H1 (cell line): ENCODE data around the gene OOSP3. TPM values are rescaled to one million over a fixed set of nuclear protein-coding genes. Genes with fewer than 3 reads are reported as not detected.

Experiments
- CBX5 ChIP-seq: fragments of 300-800, 300-1000 bp; sonication (generic); IDR thresholded peaks from 2 replicates; pipeline ENCODE4 v1.7.1; 2016; ENCODE audit warnings: antibody characterized with exemption, low read length, low read depth
- CEBPB ChIP-seq: IDR thresholded peaks from 2 replicates; pipeline ENCODE4 v1.6.1; 2012; ENCODE audit warnings: low read depth, low read length
- CHD2 ChIP-seq: IDR thresholded peaks from 2 replicates; pipeline ENCODE4 v1.6.1; 2012; ENCODE audit warnings: low read length, improper control_type of control experiment
- CHD7 ChIP-seq: fragments of 300-600 bp; sonication (generic); IDR thresholded peaks from 2 replicates; pipeline ENCODE4 v1.7.1; 2012; ENCODE audit warnings: low read length, moderate library complexity, mild to moderate bottlenecking, inconsistent platforms; ENCODE audit not compliant: insufficient replicate concordance
- EZH2 ChIP-seq: fragments of 200-600 bp; sonication (generic); IDR thresholded peaks from 2 replicates; pipeline ENCODE4 v1.7.1; 2012; ENCODE audit warnings: low read depth, mild to moderate bottlenecking, moderate library complexity, low read length, inconsistent platforms; ENCODE audit not compliant: severe bottlenecking
- JUN ChIP-seq: IDR thresholded peaks from 2 replicates; pipeline ENCODE4 v1.6.1; 2011; ENCODE audit warnings: low read depth, mild to moderate bottlenecking, improper control_type of control experiment, low read length
- KDM1A ChIP-seq: fragments of 200-600, 300-600 bp; sonication (generic); IDR thresholded peaks from 2 replicates; pipeline ENCODE4 v1.7.1; 2016; ENCODE audit warnings: mild to moderate bottlenecking, low read length, borderline replicate concordance
- POU5F1 ChIP-seq: IDR thresholded peaks from 2 replicates; pipeline ENCODE4 v1.6.1; 2011; ENCODE audit warnings: low read depth, mild to moderate bottlenecking, low read length, moderate library complexity
- RNF2 ChIP-seq: fragments of 200-900, 300-1000 bp; sonication (generic); IDR thresholded peaks from 2 replicates; pipeline ENCODE4 v1.7.1; 2016; ENCODE audit warnings: borderline replicate concordance, low read depth, mild to moderate bottlenecking, antibody characterized with exemption, low read length; ENCODE audit not compliant: poor library complexity, severe bottlenecking; ENCODE audit errors: missing control alignments
- SIN3A ChIP-seq, 2 experiments: IDR thresholded peaks in 1 of 2; conservative IDR thresholded peaks in 1 of 2; 2 replicates each; pipeline ENCODE4 v1.6.1; 2011 to 2012; ENCODE audit warnings: low read length in 2 of 2, improper control_type of control experiment in 1 of 2, low read depth in 1 of 2, mild to moderate bottlenecking in 1 of 2
- SP4 ChIP-seq: IDR thresholded peaks from 2 replicates; pipeline ENCODE4 v1.6.1; 2012; ENCODE audit warnings: low read length, inconsistent platforms
- YY1 ChIP-seq: IDR thresholded peaks from 2 replicates; pipeline ENCODE4 v1.6.1; 2011; ENCODE audit warnings: low read depth, mild to moderate bottlenecking, low read length
- polyA plus RNA-seq, 7 experiments: library from polyadenylated mRNA; depleted of rRNA in 3 of 7; stranded (reverse) in 5 of 7; unstranded in 2 of 7; fragments of >200 nt in 5 of 7; fragments of 200-250 nt in 2 of 7; gene quantifications; 1 replicate in 5 of 7; 2 replicates in 1 of 7; 4 replicates in 1 of 7; pipeline versions ENCODE4 v1.2.1 to v1.2.3, GENCODE V29; 2011 to 2013; ENCODE audit warnings: missing spikeins in 2 of 7, mixed read lengths in 2 of 7
- total RNA-seq: library from RNA; stranded (reverse); fragmentation: NEBNext Ultra II Directional; extraction: Animal tissue kit (Norgen Biotek cat#: 25700); gene quantifications from 2 replicates; pipeline ENCODE4 v1.2.1, GENCODE V29; 2021

The OOSP3 gene
- total and polyA plus RNA-seq, 2 of the 8 experiments (the other 6 are each of a cell fraction or from before 2014, with no cell fraction given) = not detected

- no peak for TF ChIP-seq CHD7
- TF ChIP-seq CHD2 = no peak
- TF ChIP-seq CEBPB = no peak
- TF ChIP-seq JUN = no peak
- TF ChIP-seq EZH2 = no peak
- TF ChIP-seq SP4 = no peak
- no peak for TF ChIP-seq POU5F1
- TF ChIP-seq KDM1A = no peak
- TF ChIP-seq YY1 = no peak
- TF ChIP-seq CBX5 = no peak
- no peak for TF ChIP-seq RNF2
- no peak for TF ChIP-seq SIN3A (conservative IDR thresholded peaks at IDR 0.05 in 1 of 2, IDR thresholded peaks at IDR 0.05 in 1 of 2; ENCODE audit: low read depth in 1 of 2, low read length in 2 of 2)
Measured at GRCh38 chr11:59842316-59842715, 36.3 kb upstream of the OOSP3 start (continued).
